Heart right ventricle (tissue), 16 donors: Measurements from ENCODE around the gene COX17. TPM values are rescaled to one million over a fixed set of nuclear protein-coding genes. Genes with fewer than 3 reads are reported as not detected.
A peak's percentile ranks its signal among the peaks of the same experiment; 100 is the strongest.

Experiments used
- ATAC-seq, 8 donors: fragments of 200-7000 bp; cut with Tn5 transposase; one replicate each; pipeline ENCODE4 v1.9.1; 2020; ENCODE audit warnings: mild to moderate bottlenecking in 8 of 8, moderate library complexity in 8 of 8, moderate number of reproducible peaks in 1 of 8
- DNase-seq, 2 donors: peaks; one replicate each; pipeline ENCODE4 v3.0.0-alpha.2; 2020
- H3K27ac ChIP-seq, 10 donors: fragments of 200-600 bp; sonication (generic) in 2 of 10; one replicate each; pipeline versions ENCODE4 v1.5.0 to v1.8.0; 2020 to 2022; ENCODE audit warnings: mild to moderate bottlenecking in 3 of 10
- H3K27me3 ChIP-seq, 7 donors: fragments of 200-600 bp; one replicate each; pipeline ENCODE4 v1.8.0; 2021 to 2022; ENCODE audit warnings: mild to moderate bottlenecking in 2 of 7
- H3K36me3 ChIP-seq, 9 donors: fragments of 200-600 bp; sonication (generic) in 1 of 9; one replicate each; pipeline versions ENCODE4 v1.5.0 to v1.8.0; 2020 to 2022; ENCODE audit warnings: mild to moderate bottlenecking in 2 of 9
- H3K4me1 ChIP-seq, 9 donors: fragments of 200-600 bp; sonication (generic) in 1 of 9; one replicate each; pipeline versions ENCODE4 v1.5.0 to v1.8.0; 2020 to 2022; ENCODE audit warnings: mild to moderate bottlenecking in 4 of 9
- H3K4me3 ChIP-seq, 10 donors: fragments of 200-600 bp; sonication (generic) in 2 of 10; one replicate each; pipeline versions ENCODE4 v1.5.0 to v1.8.0; 2020 to 2022; ENCODE audit warnings: mild to moderate bottlenecking in 7 of 10, moderate library complexity in 2 of 10
- H3K9me3 ChIP-seq, 11 donors: fragments of 200-600 bp in 10 of 11; sonication (generic) in 2 of 11; one replicate each; pipeline versions ENCODE4 v1.5.0 to v1.8.0; 2013 to 2022; ENCODE audit warnings: mild to moderate bottlenecking in 2 of 11, control low read depth in 1 of 11, moderate library complexity in 1 of 11
- CTCF ChIP-seq, 9 donors: fragments of 200-600 bp; sonication (generic) in 2 of 9; IDR thresholded peaks; one replicate each; pipeline versions ENCODE4 v1.5.0 to v1.8.0; 2021 to 2022; ENCODE audit warnings: antibody characterized with exemption in 9 of 9, mild to moderate bottlenecking in 5 of 9, moderate library complexity in 1 of 9
- WGBS, 2 donors: extraction: QIAGEN DNeasy Blood & Tissue Kit; methylation state at CpG; one replicate each; pipeline ENCODE4 v1.1.7; 2013; ENCODE audit warnings: inconsistent platforms in 1 of 2; 5-methylcytosine and 5-hydroxymethylcytosine counted together
- intact Hi-C, 10 donors: fragments of 100-400 bp; cut with DNase I; formaldehyde crosslinking; loops; one replicate each; pipeline versions ENCODE4 v1.11.1 to v1.14.2; 2022
- polyA plus RNA-seq, 2 donors: library from polyadenylated mRNA; stranded (reverse); fragments of 200-250 nt; gene quantifications; one replicate each; pipeline ENCODE4 v1.2.3, GENCODE V29; 2013
- total RNA-seq, 10 donors: library from RNA; stranded (reverse); fragmentation: NEBNext Ultra II Directional in 3 of 10; extraction: Animal tissue kit (Norgen Biotek cat#: 25700) in 3 of 10; gene quantifications; one replicate each; pipeline versions ENCODE4 v1.2.1 to v1.2.4, GENCODE V29; 2021 to 2023
- donor health status: Arrhythmogenic right ventricular cardiomyopathy.
- donor health status: ischemic (EF 13 %, LVEDD 7.1; RV severe dilation, severe dysfunction).
- donor health status: healthy with polysubstance abuse.
- donor health status: DM: no; HTN: yes; CAD: no.
- donor health status: DM: no; HTN: no; CAD: no.
- donor health status: ischemic (EF 25% LVEDD 6.9; RV normal size, moderate dysfunction).
- donor health status: ischemic (EF 25% LVEDD 5.7; RV mildly dilated, moderate dysfunction).
- donor health status: healthy.
- donor health status: DM: yes; HTN: yes; CAD: no.
- donor health status: Ischemic cardiomyopathy.
- donor health status: ischemic (EF 35%, LVEDD 5.7; RV mildly dilated, moderate dysfunction).
- donor health status: nonischemic (EF 11% LVEDD 7.7; RV severe dilation, severe dysfunction).
- donor health status: DM: yes; HTN: yes; CAD: no.
- donor health status: PGD.
- donor health status: ischemic (EF 29% LVEDD 5.4; RV normal size, mild dysfunction).
- donor health status: nonischemic (EF 23%, LVEDD 6.1; RV moderate dilation, normal function).

The COX17 gene
- total and polyA plus RNA-seq, 12 donors: 76.2 to 733 (median 110) TPM

- Histone ChIP-seq H3K27me3 (no peaks in the 10 kb centered on the region), H3K4me1 (peaks cover 3 to 55% (median 42%) of the 10 kb centered on the region in 9 donors), H3K36me3 (no peaks in the 10 kb centered on the region), H3K4me3 (no peak overlapping the region), H3K27ac (peak overlapping the region in 1 of 10 donors; percentile 10), H3K9me3 (no peaks in the 10 kb centered on the region)
- no peak for TF ChIP-seq CTCF (IDR thresholded peaks at IDR 0.05)
- ATAC-seq: no peak
- WGBS, 2 donors: 66% methylated on average over 8 of the region's 8 CpGs
- intact Hi-C loops: no loop called here
- DNase-seq: no peak
Observed at GRCh38 chr3:119625451-119626153, 51.6 kb downstream of the COX17 start.

GRCh38 chr3:119624002-119624720, 53.0 kb downstream of the COX17 start:
- Histone ChIP-seq H3K27ac (no peak overlapping the region), H3K9me3 (no peaks in the 10 kb centered on the region), H3K27me3 (no peaks in the 10 kb centered on the region), H3K36me3 (no peaks in the 10 kb centered on the region), H3K4me1 (peaks cover 0 to 41% (median 28%) of the 10 kb centered on the region in 9 donors), H3K4me3 (no peak overlapping the region)
- 91 to 95% methylated on average over 9 of the region's 9 CpGs for WGBS, 2 donors
- DNase-seq: no peak
- no peak for TF ChIP-seq CTCF (IDR thresholded peaks at IDR 0.05)
- intact Hi-C loops: no loop called here
- no peak for ATAC-seq

GRCh38 chr3:119620899-119621298, 56.3 kb downstream of the COX17 start:
- TF ChIP-seq CTCF (IDR thresholded peaks at IDR 0.05): no peak
- Histone ChIP-seq H3K4me1 (peaks cover 0 to 14% (median under 1%) of the 10 kb centered on the region in 9 donors), H3K27ac (no peak overlapping the region), H3K4me3 (no peak overlapping the region), H3K36me3 (no peaks in the 10 kb centered on the region), H3K9me3 (no peaks in the 10 kb centered on the region), H3K27me3 (no peaks in the 10 kb centered on the region)
- no peak for ATAC-seq
- no peak for DNase-seq
- intact Hi-C loops: no loop called here
- WGBS, 2 donors: 89 to 93% methylated on average over 5 of the region's 5 CpGs

Other genes starting within 250 kb of the COX17 start
- 10 to 100 TPM in 9 of 10 donors, 1 to 10 TPM in 1; 9.7 to 25.8 (median 13.5) TPM for gene TMEM39A, start 213.8 kb downstream of the COX17 start, total RNA-seq
- 10 to 100 TPM in 1 of 2 donors, 1 to 10 TPM in 1; 8.4 to 11.9 TPM for gene TMEM39A, start 213.8 kb downstream of the COX17 start, polyA plus RNA-seq
- gene POGLUT1, start 208.4 kb downstream of the COX17 start, total RNA-seq: 10 to 100 TPM in 1 of 10 donors, 1 to 10 TPM in 9; 2.8 to 13.2 (median 6.7) TPM
- gene POGLUT1, start 208.4 kb downstream of the COX17 start, polyA plus RNA-seq: 10 to 100 TPM in 1 of 2 donors, 1 to 10 TPM in 1; 8.6 to 17.0 TPM
- gene TIMMDC1, start 178.9 kb downstream of the COX17 start, total RNA-seq: 100 to 1,000 TPM; 213 to 379 (median 240) TPM
- gene TIMMDC1, start 178.9 kb downstream of the COX17 start, polyA plus RNA-seq: 100 to 1,000 TPM in 1 of 2 donors, 10 to 100 TPM in 1; 90.3 to 126 TPM
- 1 to 10 TPM in 1 of 10 donors, under 1 TPM in 4, not detected in 5; 0.12 to 1.6 (median 0.34) TPM for gene CD80, start 117.8 kb downstream of the COX17 start, total RNA-seq
- under 1 TPM in 1 of 2 donors, not detected in 1; 0.01 TPM for gene CD80, start 117.8 kb downstream of the COX17 start, polyA plus RNA-seq
- 10 to 100 TPM in 6 of 10 donors, 1 to 10 TPM in 4; 7.5 to 16.9 (median 12.6) TPM for gene ADPRH, start 97.9 kb downstream of the COX17 start, total RNA-seq
- gene ADPRH, start 97.9 kb downstream of the COX17 start, polyA plus RNA-seq: 1 to 10 TPM; 5.6 to 7.9 TPM
- 10 to 100 TPM in 1 of 10 donors, 1 to 10 TPM in 6, under 1 TPM in 3; 0.55 to 19.3 (median 1.9) TPM for gene PLA1A, start 79.5 kb downstream of the COX17 start, total RNA-seq
- gene PLA1A, start 79.5 kb downstream of the COX17 start, polyA plus RNA-seq: 1 to 10 TPM; 1.1 to 3.7 TPM
- gene POPDC2, start 16.8 kb downstream of the COX17 start, total RNA-seq: 100 to 1,000 TPM; 598 to 928 (median 732) TPM
- 100 to 1,000 TPM; 351 to 805 TPM for gene POPDC2, start 16.8 kb downstream of the COX17 start, polyA plus RNA-seq
- gene CFAP91, start 25.6 kb upstream of the COX17 start, total RNA-seq: under 1 TPM; 0.19 to 0.92 (median 0.49) TPM
- gene CFAP91, start 25.6 kb upstream of the COX17 start, polyA plus RNA-seq: 1 to 10 TPM in 1 of 2 donors, under 1 TPM in 1; 0.25 to 1.6 TPM
- gene NR1I2, start 104.7 kb upstream of the COX17 start, total RNA-seq: under 1 TPM in 7 of 10 donors, not detected in 3; 0.11 to 0.31 (median 0.21) TPM
- gene NR1I2, start 104.7 kb upstream of the COX17 start, polyA plus RNA-seq: under 1 TPM; 0.03 to 0.15 TPM